Keratinocyte (primary cell): ENCODE results near the gene OGDH.

ENCODE experiments used
- CTCF ChIP-seq, 3 experiments: IDR thresholded peaks in 1 of 3; conservative IDR thresholded peaks in 1 of 3; optimal IDR thresholded peaks in 1 of 3; 2 replicates in 2 of 3; 3 replicates in 1 of 3; pipeline versions ENCODE3 to v1.5.1; 2011; ENCODE audit warnings: low read length in 3 of 3, mild to moderate bottlenecking in 3 of 3, moderate library complexity in 2 of 3, control low read depth in 1 of 3, inconsistent platforms in 1 of 3; ENCODE audit not compliant: insufficient read depth in 2 of 3; ENCODE audit errors: extremely low read depth in 1 of 3
- EZH2 ChIP-seq: IDR thresholded peaks from one replicate; pipeline ENCODE4 v1.6.1; 2012; ENCODE audit warnings: inconsistent platforms, mild to moderate bottlenecking, low read length, moderate library complexity

DNA sequence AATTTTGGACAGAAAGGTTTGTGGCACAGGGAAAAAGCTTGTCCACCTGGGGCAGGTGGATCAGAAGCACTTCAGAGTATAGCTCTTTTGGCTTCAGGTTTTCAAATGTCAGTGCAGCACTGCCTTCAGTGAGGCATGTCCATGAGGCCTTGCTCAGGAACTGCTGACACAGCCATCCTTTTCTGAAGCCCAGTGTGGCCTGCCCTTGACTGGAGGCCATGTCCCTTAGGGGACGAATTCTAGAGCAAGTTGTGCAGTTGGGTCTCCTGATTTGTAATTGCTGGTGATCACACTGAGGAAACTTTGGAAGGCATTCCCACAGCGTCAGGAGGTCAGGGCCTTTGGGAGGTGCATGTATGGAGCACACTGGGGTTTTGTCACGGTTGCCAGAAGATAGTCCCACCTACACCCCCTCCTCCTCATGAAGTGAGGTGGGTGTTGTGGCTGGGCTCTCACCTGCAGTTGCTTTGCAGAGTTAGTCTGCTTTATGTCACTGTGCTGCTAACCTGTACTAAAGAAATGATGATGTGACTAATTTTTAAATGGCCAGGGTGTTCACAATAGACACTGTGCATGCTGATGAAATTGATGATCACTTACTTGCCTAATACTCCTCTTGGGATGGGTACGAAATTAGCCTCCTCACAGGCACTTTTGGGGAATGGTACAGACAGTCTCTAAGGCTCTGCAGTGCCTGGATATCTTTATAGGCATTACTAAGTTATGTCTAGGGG, 41.7 kb downstream of the OGDH start:
- TF ChIP-seq CTCF (optimal IDR thresholded peaks at IDR 0.05 in 1 of 3, IDR thresholded peaks at IDR 0.05 in 1 of 3, conservative IDR thresholded peaks at IDR 0.05 in 1 of 3; ENCODE audit: extremely low read depth in 1 of 3, insufficient read depth in 2 of 3, low read length in 3 of 3) (no peak), EZH2 (no peak)
